SK-N-SH (cell line): ENCODE measurements around the gene RFX2.

ENCODE experiments used
- POLR2AphosphoS5 ChIP-seq: IDR thresholded peaks from 2 replicates; pipeline ENCODE4 v1.6.1; 2012; ENCODE audit warnings: low read depth, low read length
- SIN3A ChIP-seq: IDR thresholded peaks from 2 replicates; pipeline ENCODE4 v1.6.1; 2012; ENCODE audit warnings: low read depth, mild to moderate bottlenecking, low read length, moderate library complexity, borderline replicate concordance
- TF ChIP-seq, protein P1 (sequence below): fragments of 200-600 bp; sonication (generic); IDR thresholded peaks from 2 replicates; pipeline ENCODE4 v1.6.1; 2017; ENCODE audit warnings: antibody characterized with exemption, mild to moderate bottlenecking, moderate library complexity
- TF ChIP-seq, protein P2 (sequence below): IDR thresholded peaks from 2 replicates; pipeline ENCODE4 v1.6.1; 2012; ENCODE audit warnings: mild to moderate bottlenecking, low read depth, low read length, moderate library complexity
- TF ChIP-seq, protein P3 (sequence below): IDR thresholded peaks from 2 replicates; pipeline ENCODE4 v1.4.0; 2012; ENCODE audit warnings: low read depth

DNA sequence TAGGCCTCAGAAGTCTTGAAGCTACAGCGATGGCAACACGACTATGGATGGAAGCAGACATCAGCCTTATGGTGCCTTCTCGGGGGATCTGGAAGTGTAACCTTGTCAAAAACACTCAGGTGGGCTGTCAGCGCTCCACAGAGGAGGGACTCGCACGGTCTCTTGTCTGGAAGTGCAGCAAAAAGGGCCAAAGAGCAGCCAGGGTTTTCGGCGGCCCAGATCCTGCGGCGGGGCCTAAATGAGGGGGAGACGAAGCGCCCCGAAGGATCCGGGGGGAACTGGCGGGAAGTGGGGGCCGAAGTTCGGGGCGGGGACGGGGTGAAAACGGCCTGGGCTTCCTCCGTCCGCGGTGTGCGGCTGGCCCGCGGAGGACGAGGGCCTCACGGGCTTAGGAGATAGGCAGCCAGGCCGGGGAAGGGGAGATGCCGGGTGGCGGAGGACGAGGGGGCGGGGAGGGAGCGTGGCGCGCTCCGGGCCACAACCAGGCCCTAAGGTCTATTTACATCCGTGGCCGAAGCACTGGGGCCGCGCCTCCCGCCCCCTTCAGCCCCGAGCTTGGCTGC is 133.0 kb downstream of the RFX2 start:
- TF ChIP-seq, protein P1, sequence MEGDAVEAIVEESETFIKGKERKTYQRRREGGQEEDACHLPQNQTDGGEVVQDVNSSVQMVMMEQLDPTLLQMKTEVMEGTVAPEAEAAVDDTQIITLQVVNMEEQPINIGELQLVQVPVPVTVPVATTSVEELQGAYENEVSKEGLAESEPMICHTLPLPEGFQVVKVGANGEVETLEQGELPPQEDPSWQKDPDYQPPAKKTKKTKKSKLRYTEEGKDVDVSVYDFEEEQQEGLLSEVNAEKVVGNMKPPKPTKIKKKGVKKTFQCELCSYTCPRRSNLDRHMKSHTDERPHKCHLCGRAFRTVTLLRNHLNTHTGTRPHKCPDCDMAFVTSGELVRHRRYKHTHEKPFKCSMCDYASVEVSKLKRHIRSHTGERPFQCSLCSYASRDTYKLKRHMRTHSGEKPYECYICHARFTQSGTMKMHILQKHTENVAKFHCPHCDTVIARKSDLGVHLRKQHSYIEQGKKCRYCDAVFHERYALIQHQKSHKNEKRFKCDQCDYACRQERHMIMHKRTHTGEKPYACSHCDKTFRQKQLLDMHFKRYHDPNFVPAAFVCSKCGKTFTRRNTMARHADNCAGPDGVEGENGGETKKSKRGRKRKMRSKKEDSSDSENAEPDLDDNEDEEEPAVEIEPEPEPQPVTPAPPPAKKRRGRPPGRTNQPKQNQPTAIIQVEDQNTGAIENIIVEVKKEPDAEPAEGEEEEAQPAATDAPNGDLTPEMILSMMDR, result no peak
- TF ChIP-seq, protein P2, sequence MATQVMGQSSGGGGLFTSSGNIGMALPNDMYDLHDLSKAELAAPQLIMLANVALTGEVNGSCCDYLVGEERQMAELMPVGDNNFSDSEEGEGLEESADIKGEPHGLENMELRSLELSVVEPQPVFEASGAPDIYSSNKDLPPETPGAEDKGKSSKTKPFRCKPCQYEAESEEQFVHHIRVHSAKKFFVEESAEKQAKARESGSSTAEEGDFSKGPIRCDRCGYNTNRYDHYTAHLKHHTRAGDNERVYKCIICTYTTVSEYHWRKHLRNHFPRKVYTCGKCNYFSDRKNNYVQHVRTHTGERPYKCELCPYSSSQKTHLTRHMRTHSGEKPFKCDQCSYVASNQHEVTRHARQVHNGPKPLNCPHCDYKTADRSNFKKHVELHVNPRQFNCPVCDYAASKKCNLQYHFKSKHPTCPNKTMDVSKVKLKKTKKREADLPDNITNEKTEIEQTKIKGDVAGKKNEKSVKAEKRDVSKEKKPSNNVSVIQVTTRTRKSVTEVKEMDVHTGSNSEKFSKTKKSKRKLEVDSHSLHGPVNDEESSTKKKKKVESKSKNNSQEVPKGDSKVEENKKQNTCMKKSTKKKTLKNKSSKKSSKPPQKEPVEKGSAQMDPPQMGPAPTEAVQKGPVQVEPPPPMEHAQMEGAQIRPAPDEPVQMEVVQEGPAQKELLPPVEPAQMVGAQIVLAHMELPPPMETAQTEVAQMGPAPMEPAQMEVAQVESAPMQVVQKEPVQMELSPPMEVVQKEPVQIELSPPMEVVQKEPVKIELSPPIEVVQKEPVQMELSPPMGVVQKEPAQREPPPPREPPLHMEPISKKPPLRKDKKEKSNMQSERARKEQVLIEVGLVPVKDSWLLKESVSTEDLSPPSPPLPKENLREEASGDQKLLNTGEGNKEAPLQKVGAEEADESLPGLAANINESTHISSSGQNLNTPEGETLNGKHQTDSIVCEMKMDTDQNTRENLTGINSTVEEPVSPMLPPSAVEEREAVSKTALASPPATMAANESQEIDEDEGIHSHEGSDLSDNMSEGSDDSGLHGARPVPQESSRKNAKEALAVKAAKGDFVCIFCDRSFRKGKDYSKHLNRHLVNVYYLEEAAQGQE, result no peak
- no peak for TF ChIP-seq SIN3A
- TF ChIP-seq POLR2AphosphoS5, result no peak
- TF ChIP-seq, protein P3, sequence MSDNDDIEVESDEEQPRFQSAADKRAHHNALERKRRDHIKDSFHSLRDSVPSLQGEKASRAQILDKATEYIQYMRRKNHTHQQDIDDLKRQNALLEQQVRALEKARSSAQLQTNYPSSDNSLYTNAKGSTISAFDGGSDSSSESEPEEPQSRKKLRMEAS, result no peak
